GM18505 (cell line): Measurements from ENCODE around the gene AURKAIP1.
A peak's percentile ranks its signal among the peaks of the same experiment; 100 is the strongest.
"Not testable (repeated sequence)": the region's sequence is repeated elsewhere in the genome, so short reads cannot be mapped to it uniquely, and the experiment has no call there.

ENCODE experiments used
- ATAC-seq: cut with Tn5 transposase; IDR thresholded peaks from one replicate; pipeline ENCODE4 v1.9.1; 2021; ENCODE audit not compliant: unreplicated experiment
- POLR2A ChIP-seq: IDR thresholded peaks from 4 replicates; pipeline ENCODE4 v1.6.1; 2011; ENCODE audit warnings: borderline replicate concordance; ENCODE audit not compliant: insufficient read depth, insufficient read length; ENCODE audit errors: extremely low read depth

The AURKAIP1 gene

GRCh38 chr1:1415751-1416150 lies 40.7 kb upstream of the AURKAIP1 start:
- no peak for TF ChIP-seq POLR2A
- ATAC-seq = no peak

GRCh38 chr1:1412311-1412902 lies 37.4 kb upstream of the AURKAIP1 start:
- not testable (repeated sequence) for ATAC-seq

- no peak for ATAC-seq
Measured at GRCh38 chr1:1411626-1412025, 36.6 kb upstream of the AURKAIP1 start.

GRCh38 chr1:1410238-1410637 lies 35.2 kb upstream of the AURKAIP1 start:
- ATAC-seq = not testable (repeated sequence)

More at GRCh38 chr1:1411626-1412025, 36.6 kb upstream of the AURKAIP1 start:
- no peak for TF ChIP-seq POLR2A

GRCh38 chr1:1407636-1408318 lies 32.8 kb upstream of the AURKAIP1 start:
- no peak for TF ChIP-seq POLR2A
- ATAC-seq = peak; percentile 41

- peak; percentile 86 for ATAC-seq
- peak; percentile 93 for TF ChIP-seq POLR2A
Measured at GRCh38 chr1:1406821-1407635, 32.0 kb upstream of the AURKAIP1 start, which contains the start of gene MRPL20. Gene MRPL20 (minus strand): TSS chr1:1407293. CDS start chr1:1407217, 76 bp downstream.

- no peak for TF ChIP-seq POLR2A
- ATAC-seq = no peak
Measured at GRCh38 chr1:1406101-1406820, 31.3 kb upstream of the AURKAIP1 start.

GRCh38 chr1:1403653-1404052 lies 28.6 kb upstream of the AURKAIP1 start:
- ATAC-seq = no peak
- no peak for TF ChIP-seq POLR2A

- not testable (repeated sequence) for ATAC-seq
Measured at GRCh38 chr1:1402901-1403392, 27.9 kb upstream of the AURKAIP1 start.

GRCh38 chr1:1402072-1402900 lies 27.3 kb upstream of the AURKAIP1 start:
- no peak for ATAC-seq

GRCh38 chr1:1401457-1402010 lies 26.5 kb upstream of the AURKAIP1 start:
- no peak for ATAC-seq
- peak; percentile 54 for TF ChIP-seq POLR2A

More at GRCh38 chr1:1402072-1402900, 27.3 kb upstream of the AURKAIP1 start:
- no peak for TF ChIP-seq POLR2A

GRCh38 chr1:1400576-1401456 lies 25.8 kb upstream of the AURKAIP1 start:
- no peak for ATAC-seq
- no peak for TF ChIP-seq POLR2A
